CD8-positive, alpha-beta memory T cell (primary cell): Measurements from ENCODE around the gene MAP3K5. TPM values are rescaled to one million over a fixed set of nuclear protein-coding genes. Genes with fewer than 3 reads are reported as not detected.

ENCODE experiments used
- CTCF ChIA-PET: fragments of 350-600 bp; sonication (Branson Sonifier 250); formaldehyde crosslinking; loops from one replicate; lab custom pipeline; 2021; ENCODE audit warnings: antibody characterized with exemption; lab: Charles Lee
- POLR2A ChIA-PET: fragments of 350-600 bp; sonication (Branson Sonifier 250); formaldehyde crosslinking; loops from one replicate; lab custom pipeline; 2021; ENCODE audit warnings: antibody characterized with exemption; lab: Charles Lee
- DNase-seq, 5 donors: peaks; one replicate each; pipeline versions ENCODE4 v3.0.0 to v3.0.0-alpha.2; 2020 to 2022; ENCODE audit warnings: mixed read lengths in 1 of 5
- H3K27ac ChIP-seq: one replicate; pipeline ENCODE4 v1.7.0; 2013; ENCODE audit warnings: low read depth, mild to moderate bottlenecking, low read length, moderate library complexity
- H3K27me3 ChIP-seq: 2 replicates; pipeline ENCODE4 v1.7.0; 2013; ENCODE audit warnings: low read length, mild to moderate bottlenecking; ENCODE audit not compliant: insufficient read depth, poor library complexity, severe bottlenecking
- H3K36me3 ChIP-seq: 2 replicates; pipeline ENCODE4 v1.7.0; 2013; ENCODE audit warnings: mild to moderate bottlenecking, low read length, moderate library complexity; ENCODE audit not compliant: insufficient read depth
- H3K4me1 ChIP-seq: 2 replicates; pipeline ENCODE4 v1.7.0; 2013; ENCODE audit warnings: mild to moderate bottlenecking, low read length, moderate library complexity; ENCODE audit not compliant: insufficient read depth
- H3K4me3 ChIP-seq: 2 replicates; pipeline ENCODE4 v1.7.0; 2013; ENCODE audit warnings: mild to moderate bottlenecking, low read length
- H3K9me3 ChIP-seq: 2 replicates; pipeline ENCODE4 v1.7.0; 2013; ENCODE audit warnings: mild to moderate bottlenecking, low read length
- H3K27ac Mint-ChIP-seq, 8 donors: one replicate each; pipeline ENCODE4 v1.8.0; 2020 to 2021; ENCODE audit warnings: mixed read lengths in 8 of 8, mild to moderate bottlenecking in 6 of 8, inconsistent platforms in 3 of 8, moderate library complexity in 3 of 8
- H3K27me3 Mint-ChIP-seq, 2 donors: one replicate each; pipeline ENCODE4 v1.8.0; 2020 to 2021; ENCODE audit warnings: mixed read lengths in 2 of 2, mild to moderate bottlenecking in 1 of 2, moderate library complexity in 1 of 2
- H3K36me3 Mint-ChIP-seq, 3 donors: one replicate each; pipeline ENCODE4 v1.8.0; 2020 to 2021; ENCODE audit warnings: mixed read lengths in 3 of 3, inconsistent platforms in 1 of 3, mild to moderate bottlenecking in 1 of 3
- H3K4me1 Mint-ChIP-seq, 3 donors: one replicate each; pipeline ENCODE4 v1.8.0; 2020 to 2021; ENCODE audit warnings: mixed read lengths in 3 of 3, inconsistent platforms in 1 of 3, mild to moderate bottlenecking in 1 of 3
- H3K4me3 Mint-ChIP-seq, 7 donors: one replicate each; pipeline ENCODE4 v1.8.0; 2020 to 2021; ENCODE audit warnings: mixed read lengths in 7 of 7, mild to moderate bottlenecking in 6 of 7, moderate library complexity in 4 of 7, inconsistent platforms in 2 of 7
- H3K9me3 Mint-ChIP-seq, 5 donors: one replicate each; pipeline ENCODE4 v1.8.0; 2020 to 2022; ENCODE audit warnings: mixed read lengths in 5 of 5, mild to moderate bottlenecking in 3 of 5, moderate library complexity in 2 of 5, inconsistent platforms in 1 of 5
- polyA plus RNA-seq: library from polyadenylated mRNA; unstranded; fragments of 300-500 nt; fragmentation: Illumina TruSeq; gene quantifications from one replicate; pipeline ENCODE4 v1.2.3, GENCODE V29; 2021
- total RNA-seq, 2 experiments: library from RNA; stranded (reverse); gene quantifications; one replicate each; pipeline ENCODE4 v1.2.3, GENCODE V29; 2021

Gene MAP3K5
- total and polyA plus RNA-seq, 3 experiments from 2014 or later, result 12.6 to 19.9 (median 12.9) TPM

GRCh38 chr6:136682292-136682691 is 110.0 kb downstream of the MAP3K5 start:
- peaks cover 15 to 46% (median 21%) of the 10 kb centered on the region in 3 donors for H3K36me3 Mint-ChIP-seq
- peaks cover 0 to 2% (median 0%) of the 10 kb centered on the region in 5 donors for H3K9me3 Mint-ChIP-seq
- no peak overlapping the region for H3K4me3 ChIP-seq
- no peak overlapping the region for H3K27ac ChIP-seq
- ChIA-PET CTCF (interaction anchor here (1.0 to 1.9 kb wide), 2 partner anchors 106 to 110 kb away, joined by 3 to 7 read pairs; partner anchors contain the start of gene MAP3K5), POLR2A (no interaction called here)
- H3K9me3 ChIP-seq, result no peaks in the 10 kb centered on the region
- H3K4me1 Mint-ChIP-seq, result peaks cover 24 to 37% (median 26%) of the 10 kb centered on the region in 3 donors
- H3K4me1 ChIP-seq, result no peaks in the 10 kb centered on the region
- no peaks in the 10 kb centered on the region for H3K36me3 ChIP-seq
- H3K27ac Mint-ChIP-seq, result peak overlapping the region in 1 of 8 donors; percentile 51
- DNase-seq, result no peak
- no peak overlapping the region for H3K4me3 Mint-ChIP-seq
- H3K27me3 Mint-ChIP-seq, result no peaks in the 10 kb centered on the region
- H3K27me3 ChIP-seq, result no peaks in the 10 kb centered on the region

- Histone ChIP-seq H3K27ac (no peak overlapping the region), H3K4me1 (no peaks in the 10 kb centered on the region), H3K4me3 (no peak overlapping the region), H3K36me3 (no peaks in the 10 kb centered on the region), H3K27me3 (no peaks in the 10 kb centered on the region), H3K9me3 (no peaks in the 10 kb centered on the region)
- POLR2A ChIA-PET, result no interaction called here
- Mint-ChIP-seq H3K27me3 (no peaks in the 10 kb centered on the region), H3K9me3 (peaks cover 0 to 8% (median 0%) of the 10 kb centered on the region in 5 donors), H3K27ac (peak overlapping the region in 1 of 8 donors; percentile 38), H3K4me3 (no peak overlapping the region), H3K4me1 (peaks cover 11 to 27% (median 14%) of the 10 kb centered on the region in 3 donors), H3K36me3 (peaks cover 21 to 53% (median 30%) of the 10 kb centered on the region in 3 donors)
- DNase-seq, result no peak
- CTCF ChIA-PET, result interaction anchor here (2.6 kb wide), 1 partner anchor 114 kb away, joined by 9 read pairs; the partner anchor contains the start of gene MAP3K5
Measured at GRCh38 chr6:136677822-136678221, 114.5 kb downstream of the MAP3K5 start.

GRCh38 chr6:136677344-136677743 is 114.9 kb downstream of the MAP3K5 start:
- Mint-ChIP-seq H3K27me3 (no peaks in the 10 kb centered on the region), H3K9me3 (peaks cover 0 to 8% (median 0%) of the 10 kb centered on the region in 5 donors), H3K4me3 (no peak overlapping the region), H3K36me3 (peaks cover 19 to 54% (median 31%) of the 10 kb centered on the region in 3 donors), H3K4me1 (peaks cover 9 to 25% (median 14%) of the 10 kb centered on the region in 3 donors), H3K27ac (peak overlapping the region in 2 of 8 donors; percentile 17 to 38)
- DNase-seq, result no peak
- ChIA-PET POLR2A (no interaction called here), CTCF (interaction anchor here (2.6 kb wide), 1 partner anchor 115 kb away, joined by 9 read pairs; the partner anchor contains the start of gene MAP3K5)
- H3K27me3 ChIP-seq, result no peaks in the 10 kb centered on the region
- no peak overlapping the region for H3K4me3 ChIP-seq
- no peaks in the 10 kb centered on the region for H3K4me1 ChIP-seq
- no peak overlapping the region for H3K27ac ChIP-seq
- no peaks in the 10 kb centered on the region for H3K9me3 ChIP-seq
- H3K36me3 ChIP-seq, result no peaks in the 10 kb centered on the region

GRCh38 chr6:136676075-136676474 is 116.2 kb downstream of the MAP3K5 start:
- H3K27me3 ChIP-seq, result no peaks in the 10 kb centered on the region
- H3K4me3 ChIP-seq, result no peak overlapping the region
- H3K9me3 ChIP-seq, result no peaks in the 10 kb centered on the region
- no peak for DNase-seq
- Mint-ChIP-seq H3K27ac (peak overlapping the region in 1 of 8 donors; percentile 24), H3K4me3 (no peak overlapping the region), H3K36me3 (peaks cover 17 to 51% (median 29%) of the 10 kb centered on the region in 3 donors), H3K27me3 (no peaks in the 10 kb centered on the region), H3K9me3 (peaks cover 0 to 8% (median 0%) of the 10 kb centered on the region in 5 donors), H3K4me1 (peaks cover 8 to 23% (median 12%) of the 10 kb centered on the region in 3 donors)
- no peaks in the 10 kb centered on the region for H3K36me3 ChIP-seq
- POLR2A ChIA-PET, result no interaction called here
- CTCF ChIA-PET, result interaction anchor here (0.7 kb wide), 1 partner anchor 8 kb away, joined by 3 read pairs; no protein-coding TSS in a partner anchor
- H3K27ac ChIP-seq, result no peak overlapping the region
- no peaks in the 10 kb centered on the region for H3K4me1 ChIP-seq

GRCh38 chr6:136673571-136673970 is 118.7 kb downstream of the MAP3K5 start:
- H3K9me3 Mint-ChIP-seq, result peaks cover 0 to 8% (median 0%) of the 10 kb centered on the region in 5 donors
- DNase-seq, result no peak
- Histone ChIP-seq H3K36me3 (no peaks in the 10 kb centered on the region), H3K27me3 (no peaks in the 10 kb centered on the region), H3K4me3 (no peak overlapping the region), H3K9me3 (no peaks in the 10 kb centered on the region), H3K4me1 (no peaks in the 10 kb centered on the region), H3K27ac (no peak overlapping the region)
- H3K4me3 Mint-ChIP-seq, result no peak overlapping the region
- H3K27ac Mint-ChIP-seq, result peak overlapping the region in 3 of 8 donors; percentile 3 to 48 (median 4)
- H3K4me1 Mint-ChIP-seq, result peaks cover 2 to 11% (median 5%) of the 10 kb centered on the region in 3 donors
- H3K27me3 Mint-ChIP-seq, result no peaks in the 10 kb centered on the region
- CTCF ChIA-PET, result interaction anchor here (1.2 kb wide), 1 partner anchor 12 kb away, joined by 3 read pairs; no protein-coding TSS in a partner anchor
- H3K36me3 Mint-ChIP-seq, result peaks cover 14 to 44% (median 29%) of the 10 kb centered on the region in 3 donors
- POLR2A ChIA-PET, result no interaction called here

GRCh38 chr6:136672144-136672543 is 120.1 kb downstream of the MAP3K5 start:
- POLR2A ChIA-PET, result no interaction called here

GRCh38 chr6:136669299-136669699 is 123.0 kb downstream of the MAP3K5 start:
- Mint-ChIP-seq H3K9me3 (peaks cover 0 to 8% (median 0%) of the 10 kb centered on the region in 5 donors), H3K27ac (no peak overlapping the region), H3K36me3 (peaks cover 14 to 47% (median 16%) of the 10 kb centered on the region in 3 donors), H3K4me1 (peaks cover 0 to 6% (median 0%) of the 10 kb centered on the region in 3 donors), H3K4me3 (no peak overlapping the region), H3K27me3 (no peaks in the 10 kb centered on the region)
- H3K36me3 ChIP-seq, result no peaks in the 10 kb centered on the region
- H3K4me1 ChIP-seq, result no peaks in the 10 kb centered on the region
- no peaks in the 10 kb centered on the region for H3K27me3 ChIP-seq
- no peak overlapping the region for H3K27ac ChIP-seq
- ChIA-PET POLR2A (no interaction called here), CTCF (interaction anchor here (0.8 to 3.0 kb wide), 2 partner anchors 25 to 123 kb away, joined by 3 to 18 read pairs; partner anchors contain the start of gene MAP3K5)
- DNase-seq, result no peak
- no peak overlapping the region for H3K4me3 ChIP-seq
- no peaks in the 10 kb centered on the region for H3K9me3 ChIP-seq

More at GRCh38 chr6:136672144-136672543, 120.1 kb downstream of the MAP3K5 start:
- H3K9me3 ChIP-seq, result no peaks in the 10 kb centered on the region
- CTCF ChIA-PET, result no interaction called here
- no peak overlapping the region for H3K4me3 ChIP-seq
- H3K36me3 ChIP-seq, result no peaks in the 10 kb centered on the region
- H3K4me3 Mint-ChIP-seq, result no peak overlapping the region
- H3K36me3 Mint-ChIP-seq, result peaks cover 12 to 47% (median 25%) of the 10 kb centered on the region in 3 donors
- no peaks in the 10 kb centered on the region for H3K27me3 ChIP-seq
- H3K27me3 Mint-ChIP-seq, result no peaks in the 10 kb centered on the region
- no peaks in the 10 kb centered on the region for H3K4me1 ChIP-seq
- peaks cover 0 to 8% (median 0%) of the 10 kb centered on the region in 5 donors for H3K9me3 Mint-ChIP-seq
- peaks cover 0 to 11% (median 5%) of the 10 kb centered on the region in 3 donors for H3K4me1 Mint-ChIP-seq
- no peak for DNase-seq
- H3K27ac ChIP-seq, result no peak overlapping the region
- peak overlapping the region in 1 of 8 donors; percentile 63 for H3K27ac Mint-ChIP-seq

GRCh38 chr6:136668571-136668970 is 123.7 kb downstream of the MAP3K5 start:
- Histone ChIP-seq H3K9me3 (no peaks in the 10 kb centered on the region), H3K36me3 (no peaks in the 10 kb centered on the region), H3K27ac (no peak overlapping the region), H3K27me3 (no peaks in the 10 kb centered on the region), H3K4me1 (no peaks in the 10 kb centered on the region), H3K4me3 (no peak overlapping the region)
- Mint-ChIP-seq H3K9me3 (peaks cover 0 to 5% (median 0%) of the 10 kb centered on the region in 5 donors), H3K36me3 (peaks cover 10 to 45% (median 12%) of the 10 kb centered on the region in 3 donors), H3K4me3 (no peak overlapping the region), H3K27ac (no peak overlapping the region), H3K4me1 (peaks cover 0 to 3% (median 0%) of the 10 kb centered on the region in 3 donors), H3K27me3 (no peaks in the 10 kb centered on the region)
- ChIA-PET POLR2A (interaction anchor here (0.7 kb wide), 1 partner anchor 96 kb away, joined by 3 read pairs; no protein-coding TSS in a partner anchor), CTCF (interaction anchor here (1.7 to 3.0 kb wide), 2 partner anchors 24 to 124 kb away, joined by 4 to 18 read pairs; partner anchors contain the start of gene MAP3K5)
- DNase-seq, result no peak
